GM19397 (cell line): Measurements from ENCODE around the gene CFAP157.
"Not testable (repeated sequence)": the region's sequence is repeated elsewhere in the genome, so short reads cannot be mapped to it uniquely, and the experiment has no call there.

Experiments
- ATAC-seq: cut with Tn5 transposase; IDR thresholded peaks from one replicate; pipeline ENCODE4 v1.9.1; 2021; ENCODE audit warnings: mild to moderate bottlenecking, moderate library complexity; ENCODE audit not compliant: unreplicated experiment

CFAP157 gene

GRCh38 chr9:127756776-127757175, 50.0 kb downstream of the CFAP157 start:
- ATAC-seq = not testable (repeated sequence)

GRCh38 chr9:127758843-127759242, 52.1 kb downstream of the CFAP157 start:
- no peak for ATAC-seq

- no peak for ATAC-seq
Observed at GRCh38 chr9:127761061-127761460, 54.3 kb downstream of the CFAP157 start.

GRCh38 chr9:127761491-127761956, 54.7 kb downstream of the CFAP157 start:
- no peak for ATAC-seq

- no peak for ATAC-seq
Observed at GRCh38 chr9:127762111-127762676, 55.4 kb downstream of the CFAP157 start.

GRCh38 chr9:127763918-127764384, 57.2 kb downstream of the CFAP157 start:
- ATAC-seq = no peak

- no peak for ATAC-seq
Observed at GRCh38 chr9:127765418-127765817, 58.6 kb downstream of the CFAP157 start.
